Measurements from ENCODE around the gene PHETA2. TPM values are rescaled to one million over a fixed set of nuclear protein-coding genes. Genes with fewer than 3 reads are reported as not detected.
"Not testable (repeated sequence)": the region's sequence is repeated elsewhere in the genome, so short reads cannot be mapped to it uniquely, and the experiment has no call there.

PHETA2 gene
- total and polyA plus RNA-seq, 2 of the 13 experiments (the other 11 are each of a cell fraction or from before 2014, with no cell fraction given), result 0.07 TPM; not detected in 1

DNA sequence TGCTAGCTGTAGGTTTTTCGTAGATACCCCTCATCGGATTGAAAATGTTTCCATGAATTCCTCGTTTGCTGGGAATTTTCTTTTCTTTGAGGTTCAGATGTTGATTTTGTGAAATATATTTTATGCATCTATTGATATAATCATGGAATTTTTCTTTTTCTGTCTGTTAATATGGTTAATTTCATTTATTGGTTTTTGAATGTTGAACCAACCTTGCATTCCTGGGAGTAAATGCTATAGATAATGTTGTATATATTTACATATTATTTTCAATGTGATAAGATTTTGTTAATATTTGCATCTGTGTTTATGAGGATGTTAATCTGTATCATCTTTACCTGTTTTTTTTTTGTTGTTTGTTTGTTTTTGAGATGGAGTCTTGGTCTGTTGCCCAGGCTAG lies 27.2 kb downstream of the PHETA2 start:
- no peak for ATAC-seq
- no TSS peak for BruUV-seq (replicated peaks)

DNA sequence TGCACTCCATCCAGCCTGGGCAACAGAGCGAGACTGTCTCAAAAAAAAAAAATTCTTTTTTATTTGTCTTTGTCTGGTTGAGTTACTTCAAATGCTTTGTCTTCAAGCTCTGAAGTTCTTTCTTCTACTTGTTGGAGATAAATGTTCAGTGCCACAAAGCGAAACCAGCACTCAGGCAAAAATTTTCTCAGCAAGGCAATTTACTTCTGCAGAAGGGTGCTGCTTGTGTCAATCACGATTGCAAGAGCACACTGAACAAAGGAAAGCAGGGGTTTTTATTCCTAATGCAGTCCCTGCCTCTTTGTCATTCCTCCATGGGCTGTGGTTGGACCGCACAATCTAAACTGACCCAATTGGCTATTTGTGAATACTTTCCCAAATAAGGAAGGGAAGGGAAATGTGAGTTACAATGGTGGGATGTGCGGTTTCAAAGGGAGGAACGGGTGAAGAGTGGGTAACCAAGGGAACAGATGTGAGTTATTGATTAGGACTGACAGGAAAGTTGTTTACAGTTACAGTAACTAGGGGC lies 30.3 kb downstream of the PHETA2 start:
- H3K4me1 ChIP-seq (ENCODE audit: insufficient read depth, low read length); H3K27me3 ChIP-seq (ENCODE audit: control insufficient read depth in 1 of 2, insufficient read depth in 2 of 2, low read length in 2 of 2); DNase-seq (ENCODE audit: low spot score); H3K4me2 ChIP-seq (ENCODE audit: low read depth, low read length); H3K36me3 ChIP-seq (replicated peaks in 1 of 2; ENCODE audit: control insufficient read depth in 1 of 2, insufficient read depth in 2 of 2, low read length in 2 of 2); ATAC-seq; intact Hi-C loops (cut with micrococcal nuclease; ENCODE audit: unreplicated experiment); BruUV-seq (replicated peaks); H3K27ac ChIP-seq (ENCODE audit: extremely low read length, insufficient read depth, low read length); POLR2A ChIA-PET; H3K9ac ChIP-seq (ENCODE audit: insufficient read depth, low read depth, low read length); H4K20me1 ChIP-seq (ENCODE audit: insufficient read depth, low read length); CTCF ChIA-PET (ENCODE audit: low intra/inter-chr PET ratio, low total read pairs); FAIRE-seq; H2AFZ ChIP-seq (ENCODE audit: low read length); in situ Hi-C loops (cut with HindIII; ENCODE audit: extremely low pct_ligation_motif_present, low pct_unique_long_range_greater_than_20kb); H3K4me3 ChIP-seq (replicated peaks in 1 of 3; ENCODE audit: insufficient read depth in 1 of 3, low read depth in 2 of 3, low read length in 3 of 3); H3K79me2 ChIP-seq (ENCODE audit: insufficient read depth, low read length): not testable (repeated sequence)
- TF ChIP-seq, protein P1, sequence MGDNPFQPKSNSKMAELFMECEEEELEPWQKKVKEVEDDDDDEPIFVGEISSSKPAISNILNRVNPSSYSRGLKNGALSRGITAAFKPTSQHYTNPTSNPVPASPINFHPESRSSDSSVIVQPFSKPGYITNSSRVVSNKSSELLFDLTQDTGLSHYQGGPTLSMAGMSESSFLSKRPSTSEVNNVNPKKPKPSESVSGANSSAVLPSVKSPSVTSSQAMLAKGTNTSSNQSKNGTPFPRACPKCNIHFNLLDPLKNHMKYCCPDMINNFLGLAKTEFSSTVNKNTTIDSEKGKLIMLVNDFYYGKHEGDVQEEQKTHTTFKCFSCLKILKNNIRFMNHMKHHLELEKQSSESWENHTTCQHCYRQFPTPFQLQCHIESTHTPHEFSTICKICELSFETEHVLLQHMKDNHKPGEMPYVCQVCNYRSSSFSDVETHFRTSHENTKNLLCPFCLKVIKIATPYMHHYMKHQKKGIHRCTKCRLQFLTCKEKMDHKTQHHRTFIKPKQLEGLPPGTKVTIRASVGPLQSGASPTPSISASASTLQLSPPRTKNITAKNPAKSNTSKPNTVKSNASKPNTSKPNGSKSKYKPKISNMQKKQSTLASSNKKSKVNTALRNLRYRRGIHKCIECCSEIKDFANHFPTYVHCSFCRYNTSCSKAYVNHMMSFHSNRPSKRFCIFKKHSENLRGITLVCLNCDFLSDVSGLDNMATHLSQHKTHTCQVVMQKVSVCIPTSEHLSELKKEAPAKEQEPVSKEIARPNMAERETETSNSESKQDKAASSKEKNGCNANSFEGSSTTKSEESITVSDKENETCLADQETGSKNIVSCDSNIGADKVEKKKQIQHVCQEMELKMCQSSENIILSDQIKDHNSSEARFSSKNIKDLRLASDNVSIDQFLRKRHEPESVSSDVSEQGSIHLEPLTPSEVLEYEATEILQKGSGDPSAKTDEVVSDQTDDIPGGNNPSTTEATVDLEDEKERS (CRISPR knock-in tag; IDR thresholded peaks at IDR 0.05), result 0 out of 2 replicates have a peak, but pooled peaks have one; percentile 33
- TF ChIP-seq ZNF562 (CRISPR knock-in tag; IDR thresholded peaks at IDR 0.05; ENCODE audit: borderline replicate concordance), result peak; percentile 82; the same call in 1 of the 2 replicates
- 62% methylated on average over 6 of the region's 6 CpGs for WGBS (ENCODE audit: low lambda C conversion rate)
- peaks cover 29% of the 10 kb centered on the region for H3K9me3 ChIP-seq (ENCODE audit: low read length)

More for the DNA sequence above, 27.2 kb downstream of the PHETA2 start:
- no peak overlapping the region for H2AFZ ChIP-seq (ENCODE audit: low read length)
- no peak overlapping the region for H3K4me3 ChIP-seq (replicated peaks in 1 of 3; ENCODE audit: insufficient read depth in 1 of 3, low read depth in 2 of 3, low read length in 3 of 3)
- H3K9me3 ChIP-seq (ENCODE audit: low read length), result peaks cover 29% of the 10 kb centered on the region
- ChIA-PET POLR2A (no interaction called here), CTCF (ENCODE audit: low intra/inter-chr PET ratio, low total read pairs) (no interaction called here)
- no peak overlapping the region for H3K4me2 ChIP-seq (ENCODE audit: low read depth, low read length)
- no peaks in the 10 kb centered on the region for H4K20me1 ChIP-seq (ENCODE audit: insufficient read depth, low read length)
- 99% methylated on average over 3 of the region's 3 CpGs for WGBS (ENCODE audit: low lambda C conversion rate)
- no peak overlapping the region for H3K9ac ChIP-seq (ENCODE audit: insufficient read depth, low read depth, low read length)
- no peaks in the 10 kb centered on the region for H3K79me2 ChIP-seq (ENCODE audit: insufficient read depth, low read length)
- intact Hi-C loops (cut with micrococcal nuclease; ENCODE audit: unreplicated experiment), result no loop called here
- H3K27ac ChIP-seq (ENCODE audit: extremely low read length, insufficient read depth, low read length), result no peak overlapping the region
- in situ Hi-C loops (cut with HindIII; ENCODE audit: extremely low pct_ligation_motif_present, low pct_unique_long_range_greater_than_20kb), result no loop called here
- H3K36me3 ChIP-seq (replicated peaks in 1 of 2; ENCODE audit: control insufficient read depth in 1 of 2, insufficient read depth in 2 of 2, low read length in 2 of 2), result no peaks in the 10 kb centered on the region
- no peaks in the 10 kb centered on the region for H3K27me3 ChIP-seq (ENCODE audit: control insufficient read depth in 1 of 2, insufficient read depth in 2 of 2, low read length in 2 of 2)
- no peak for TF ChIP-seq IRX3 (CRISPR knock-in tag; IDR thresholded peaks at IDR 0.05; ENCODE audit: borderline replicate concordance, low read depth)
- no peak for TF ChIP-seq KLF12 (CRISPR knock-in tag; IDR thresholded peaks at IDR 0.05; ENCODE audit: borderline replicate concordance)
- TF ChIP-seq TMF1 (CRISPR knock-in tag; IDR thresholded peaks at IDR 0.05; ENCODE audit: low read depth), result no peak
- TF ChIP-seq, protein P2, sequence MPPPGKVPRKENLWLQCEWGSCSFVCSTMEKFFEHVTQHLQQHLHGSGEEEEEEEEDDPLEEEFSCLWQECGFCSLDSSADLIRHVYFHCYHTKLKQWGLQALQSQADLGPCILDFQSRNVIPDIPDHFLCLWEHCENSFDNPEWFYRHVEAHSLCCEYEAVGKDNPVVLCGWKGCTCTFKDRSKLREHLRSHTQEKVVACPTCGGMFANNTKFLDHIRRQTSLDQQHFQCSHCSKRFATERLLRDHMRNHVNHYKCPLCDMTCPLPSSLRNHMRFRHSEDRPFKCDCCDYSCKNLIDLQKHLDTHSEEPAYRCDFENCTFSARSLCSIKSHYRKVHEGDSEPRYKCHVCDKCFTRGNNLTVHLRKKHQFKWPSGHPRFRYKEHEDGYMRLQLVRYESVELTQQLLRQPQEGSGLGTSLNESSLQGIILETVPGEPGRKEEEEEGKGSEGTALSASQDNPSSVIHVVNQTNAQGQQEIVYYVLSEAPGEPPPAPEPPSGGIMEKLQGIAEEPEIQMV (CRISPR knock-in tag; IDR thresholded peaks at IDR 0.05; ENCODE audit: low read depth), result no peak
- TF ChIP-seq ZNF572 (CRISPR knock-in tag; IDR thresholded peaks at IDR 0.05), result no peak
- no peak for FAIRE-seq
- DNase-seq (ENCODE audit: low spot score), result no peak
- H3K4me1 ChIP-seq (ENCODE audit: insufficient read depth, low read length), result no peaks in the 10 kb centered on the region
